GM19239 (cell line): Measurements from ENCODE around the gene NPPC.
"Not testable (repeated sequence)": the region's sequence is repeated elsewhere in the genome, so short reads cannot be mapped to it uniquely, and the experiment has no call there.

ENCODE experiments used
- DNase-seq: peaks from one replicate; pipeline ENCODE4 v3.0.0; 2011; ENCODE audit warnings: low spot score; ENCODE audit not compliant: insufficient read length
- FAIRE-seq: peaks from 2 replicates; lab custom pipeline; 2011; peaks lifted over from hg19 to GRCh38; lab: Jason Lieb, UNC

NPPC gene, protein sequence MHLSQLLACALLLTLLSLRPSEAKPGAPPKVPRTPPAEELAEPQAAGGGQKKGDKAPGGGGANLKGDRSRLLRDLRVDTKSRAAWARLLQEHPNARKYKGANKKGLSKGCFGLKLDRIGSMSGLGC

GRCh38 chr2:231926180-231926741 lies at the start of gene NPPC:
NPPC (minus strand) TSS chr2:231926396; CDS start chr2:231926249, 147 bp downstream.
- DNase-seq: peak; percentile 64
- FAIRE-seq: no peak

GRCh38 chr2:231975001-231975400 lies 48.8 kb upstream of the NPPC start:
- DNase-seq (no peak), FAIRE-seq (no peak)

DNA sequence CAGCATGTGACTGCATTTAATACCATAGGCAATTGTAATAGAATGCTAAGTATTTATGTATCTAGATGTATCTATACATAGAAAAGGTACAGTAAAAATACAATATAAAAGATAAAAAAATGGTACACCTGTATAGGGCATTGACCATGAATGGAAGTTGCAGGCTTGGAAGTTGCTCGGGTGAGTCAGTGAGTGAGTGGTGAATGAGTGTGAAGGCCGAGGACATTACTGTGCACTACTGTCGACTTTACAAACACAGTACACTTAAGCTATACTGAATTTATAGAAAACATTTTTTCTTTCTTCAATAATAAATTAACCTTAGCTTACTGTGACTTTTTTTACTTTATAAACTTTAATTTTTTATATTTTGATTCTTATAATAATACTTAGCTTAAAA lies 44.3 kb upstream of the NPPC start:
- DNase-seq: no peak
- no peak for FAIRE-seq

DNA sequence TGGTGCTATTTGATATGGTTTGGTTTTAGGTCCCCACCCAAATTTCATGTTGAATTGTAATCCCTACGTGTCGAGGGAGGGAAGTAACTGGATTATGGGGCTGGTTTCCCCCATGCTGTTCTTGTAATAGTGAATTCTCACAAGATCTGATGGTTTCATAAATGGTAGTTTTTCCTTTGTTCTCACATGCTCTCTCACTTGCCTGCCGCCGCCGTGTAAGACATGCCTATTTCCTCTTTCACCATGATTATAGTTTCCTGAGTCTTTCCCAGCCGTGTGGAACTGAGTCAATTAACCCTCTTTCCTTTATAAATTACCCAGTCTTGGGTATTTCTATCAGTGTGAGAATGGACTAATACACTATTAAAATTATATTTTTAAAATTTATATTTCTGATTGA lies 42.6 kb upstream of the NPPC start:
- DNase-seq (no peak), FAIRE-seq (no peak)

DNA sequence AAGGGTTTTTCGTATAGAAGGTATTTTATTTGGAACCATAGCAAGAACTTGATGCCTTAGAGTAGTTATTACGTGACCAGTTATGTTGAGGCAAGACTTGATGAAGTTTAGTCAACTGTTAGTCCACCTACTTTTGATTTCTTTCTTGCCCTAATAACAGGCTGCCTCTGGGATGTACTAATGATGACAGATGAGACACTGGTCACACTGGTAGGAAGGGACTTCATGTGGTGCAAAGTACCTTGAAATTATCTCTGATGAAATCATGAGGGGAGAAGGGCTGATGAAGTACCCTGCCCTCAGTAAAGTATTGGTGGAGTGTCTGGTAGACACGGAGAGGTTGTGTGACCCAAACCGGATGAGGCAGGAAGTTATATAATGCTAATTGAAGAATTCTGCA lies 40.7 kb upstream of the NPPC start:
- DNase-seq (no peak), FAIRE-seq (no peak)

- FAIRE-seq (no peak), DNase-seq (no peak)
These were observed 38.9 kb upstream of the NPPC start for GRCh38 chr2:231965102-231965501.

GRCh38 chr2:231961349-231962166 lies 35.4 kb upstream of the NPPC start, which contains the start of gene DIS3L2:
DIS3L2 (plus strand) TSS chr2:231961713; CDS start chr2:232014928, 53,215 bp downstream.
- FAIRE-seq (peak; percentile 74), DNase-seq (peak; percentile 81)

DNA sequence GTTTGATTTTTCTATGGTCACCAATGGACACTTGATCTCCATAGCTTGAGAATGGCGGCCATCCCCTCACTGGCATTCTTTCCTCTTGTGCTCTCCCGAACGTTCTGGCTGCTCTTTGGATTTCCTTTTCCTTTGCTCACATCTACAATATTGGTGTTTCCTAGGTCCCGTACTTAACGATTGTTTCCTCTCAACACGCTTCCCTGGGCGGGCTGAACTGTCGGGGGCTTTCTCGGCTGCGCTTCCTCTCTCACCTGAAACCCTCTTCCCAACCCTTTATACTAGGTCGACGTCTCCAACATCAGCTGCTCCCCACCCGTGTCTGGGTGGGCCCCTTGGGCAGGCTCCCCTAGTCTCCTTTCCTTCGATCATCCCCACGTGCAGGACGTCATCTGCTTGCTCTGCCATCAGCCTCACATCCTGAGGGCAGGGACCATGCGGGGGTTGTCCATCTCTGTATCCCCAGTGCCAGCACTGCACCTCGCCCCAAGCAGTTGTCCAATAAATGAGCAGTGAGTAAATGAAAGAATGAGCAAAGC lies 34.7 kb upstream of the NPPC start:
- FAIRE-seq (peak; percentile 84), DNase-seq (no peak)

GRCh38 chr2:231957913-231958763 lies 31.9 kb upstream of the NPPC start:
- no peak for DNase-seq

GRCh38 chr2:231955758-231956472 lies 29.7 kb upstream of the NPPC start:
- DNase-seq (no peak), FAIRE-seq (no peak)

More at GRCh38 chr2:231957913-231958763, 31.9 kb upstream of the NPPC start:
- FAIRE-seq: no peak

DNA sequence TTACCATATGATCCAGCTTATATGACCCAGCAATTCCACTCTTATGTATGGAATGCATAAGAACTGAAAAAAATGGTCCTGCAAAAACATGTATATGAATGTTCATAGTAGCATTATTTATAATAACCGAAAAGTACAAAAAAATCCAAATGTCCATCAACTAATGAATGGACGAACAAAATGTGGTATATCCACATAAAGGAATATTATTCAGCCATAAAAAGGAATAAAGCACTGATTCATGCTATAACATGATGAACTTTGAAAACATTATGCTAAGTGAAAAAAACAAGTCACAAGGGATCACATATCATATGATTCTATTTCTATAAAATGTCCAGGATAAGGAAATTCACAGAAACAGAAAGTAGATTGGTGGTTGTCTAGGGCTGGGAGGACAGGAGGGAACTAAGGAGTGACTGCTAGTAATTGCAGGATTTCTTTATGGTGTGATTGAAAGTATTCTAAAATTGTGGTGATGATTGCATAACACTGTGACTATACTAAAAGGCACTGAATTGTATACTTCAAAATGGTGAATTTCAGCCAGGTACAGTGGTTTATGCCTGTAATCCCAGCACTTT lies 25.3 kb upstream of the NPPC start:
- FAIRE-seq (no peak), DNase-seq (no peak)

DNA sequence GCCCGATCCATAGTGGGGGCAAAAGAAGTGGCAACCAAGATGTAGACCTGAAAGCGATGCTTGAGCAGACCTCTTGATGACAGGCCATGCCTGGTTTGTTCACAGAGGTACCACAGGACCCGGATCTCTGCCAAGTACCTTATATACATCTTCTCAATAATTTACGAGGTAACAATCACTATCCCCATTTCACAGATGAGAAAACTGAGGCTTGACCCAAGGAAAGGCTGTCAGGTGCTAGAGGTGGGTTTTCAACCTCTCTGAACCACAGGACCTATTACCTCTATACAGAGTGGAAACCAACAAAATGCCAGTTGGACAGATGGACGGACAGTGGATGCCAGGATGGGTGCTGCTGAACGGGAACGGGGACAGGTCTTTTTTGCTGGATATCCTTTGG lies 21.5 kb upstream of the NPPC start:
- FAIRE-seq (no peak), DNase-seq (no peak)

DNA sequence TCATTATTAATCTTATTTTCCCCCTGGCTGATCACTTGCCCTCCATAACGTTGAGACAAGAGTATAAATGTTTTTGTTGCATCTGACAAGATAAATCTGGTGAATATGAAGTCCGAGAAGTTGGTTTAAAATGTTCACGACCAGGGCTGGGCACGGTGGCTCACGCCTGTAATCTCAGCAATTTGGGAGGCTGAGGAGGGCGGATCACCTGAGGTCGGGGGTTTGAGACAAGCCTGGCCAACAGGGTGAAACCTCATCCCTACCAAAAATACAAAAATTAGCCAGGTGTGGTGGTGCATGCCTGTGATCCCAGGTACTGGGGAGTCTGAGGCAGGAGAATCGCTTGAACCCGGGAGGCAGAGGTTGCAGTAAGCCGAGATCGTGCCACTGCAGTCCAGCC lies 20.9 kb upstream of the NPPC start:
- DNase-seq, FAIRE-seq: not testable (repeated sequence)

- no peak for FAIRE-seq
- no peak for DNase-seq
These were observed 20.1 kb upstream of the NPPC start for GRCh38 chr2:231946241-231946814.

DNA sequence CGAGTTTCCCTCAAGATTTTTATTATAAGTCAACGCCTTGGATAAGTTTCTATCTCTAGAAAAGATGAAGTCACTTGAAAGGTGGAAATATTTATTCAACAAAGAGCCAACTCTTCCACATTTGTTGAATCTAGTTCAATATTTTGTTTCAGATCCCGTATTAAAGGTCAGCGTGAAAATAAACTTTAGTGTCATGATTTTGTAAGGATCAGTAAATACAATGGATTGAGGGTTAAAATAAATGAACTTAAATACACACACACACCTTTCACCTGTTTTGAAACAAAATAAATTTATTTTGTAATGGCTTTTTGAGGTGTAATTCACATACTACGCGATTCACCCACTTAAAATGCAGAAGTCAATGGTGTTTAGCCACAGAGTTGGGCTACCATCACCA lies 16.0 kb upstream of the NPPC start:
- DNase-seq (no peak), FAIRE-seq (no peak)

- no peak for FAIRE-seq
These were observed 15.5 kb upstream of the NPPC start for GRCh38 chr2:231941673-231942072.

GRCh38 chr2:231940795-231941194 lies 14.6 kb upstream of the NPPC start:
- DNase-seq (no peak), FAIRE-seq (no peak)

More at GRCh38 chr2:231941673-231942072, 15.5 kb upstream of the NPPC start:
- no peak for DNase-seq

- no peak for DNase-seq
- no peak for FAIRE-seq
These were observed 12.8 kb upstream of the NPPC start for GRCh38 chr2:231939022-231939421.

GRCh38 chr2:231937057-231937456 lies 10.9 kb upstream of the NPPC start:
- FAIRE-seq (no peak), DNase-seq (no peak)
